Activated T-cell treated with anti-CD3 and anti-CD28 coated beads for 4 hours (primary cell): ENCODE results near the gene NUDT7.

Source experiments
- DNase-seq: peaks from one replicate; pipeline ENCODE4 v3.0.0-alpha.2; 2020

The NUDT7 gene

GRCh38 chr16:77729951-77730350 is 7.6 kb downstream of the NUDT7 start:
- no peak for DNase-seq

GRCh38 chr16:77732241-77732946 is 10.1 kb downstream of the NUDT7 start:
- no peak for DNase-seq

GRCh38 chr16:77736879-77737278 is 14.6 kb downstream of the NUDT7 start:
- no peak for DNase-seq

- DNase-seq = no peak
These were observed 16.6 kb downstream of the NUDT7 start for GRCh38 chr16:77738706-77739558.

- no peak for DNase-seq
These were observed 17.2 kb downstream of the NUDT7 start for GRCh38 chr16:77739559-77739892.

GRCh38 chr16:77744141-77744540 is 21.8 kb downstream of the NUDT7 start:
- DNase-seq = no peak

- no peak for DNase-seq
These were observed 23.7 kb downstream of the NUDT7 start for GRCh38 chr16:77745972-77746371.

- no peak for DNase-seq
These were observed 26.2 kb downstream of the NUDT7 start for GRCh38 chr16:77748421-77749005.

- DNase-seq = no peak
These were observed 27.1 kb downstream of the NUDT7 start for GRCh38 chr16:77749415-77749814.

- DNase-seq = no peak
These were observed 35.7 kb downstream of the NUDT7 start for GRCh38 chr16:77758046-77758445.

- DNase-seq = no peak
These were observed 36.2 kb downstream of the NUDT7 start for GRCh38 chr16:77758508-77758907.

- DNase-seq = no peak
These were observed 36.9 kb downstream of the NUDT7 start for GRCh38 chr16:77759201-77759600.

GRCh38 chr16:77759821-77760220 is 37.5 kb downstream of the NUDT7 start:
- no peak for DNase-seq

GRCh38 chr16:77760800-77761199 is 38.5 kb downstream of the NUDT7 start:
- DNase-seq = no peak

GRCh38 chr16:77761204-77761603 is 38.9 kb downstream of the NUDT7 start:
- DNase-seq = no peak

GRCh38 chr16:77762262-77762661 is 39.9 kb downstream of the NUDT7 start:
- no peak for DNase-seq

GRCh38 chr16:77763994-77764393 is 41.7 kb downstream of the NUDT7 start:
- no peak for DNase-seq

- no peak for DNase-seq
These were observed 44.9 kb downstream of the NUDT7 start for GRCh38 chr16:77767211-77767610.

- DNase-seq = no peak
These were observed 45.5 kb downstream of the NUDT7 start for GRCh38 chr16:77767826-77768225.

- DNase-seq = no peak
These were observed 53.9 kb downstream of the NUDT7 start for GRCh38 chr16:77775911-77776909.

GRCh38 chr16:77777745-77778144 is 55.4 kb downstream of the NUDT7 start:
- no peak for DNase-seq

GRCh38 chr16:77780378-77780837 is 58.1 kb downstream of the NUDT7 start:
- DNase-seq = no peak

GRCh38 chr16:77781091-77781490 is 58.8 kb downstream of the NUDT7 start:
- DNase-seq = no peak
